Upper lobe of left lung (tissue), 6 donors: ENCODE measurements around the gene ULK1. TPM values are rescaled to one million over a fixed set of nuclear protein-coding genes. Genes with fewer than 3 reads are reported as not detected.

Source experiments
- ATAC-seq, 2 donors: fragments of 200-7000 bp; cut with Tn5 transposase; one replicate each; pipeline ENCODE4 v1.9.1; 2022; ENCODE audit warnings: mild to moderate bottlenecking in 2 of 2, moderate library complexity in 2 of 2; ENCODE audit not compliant: low FRiP score in 2 of 2
- DNase-seq, 2 donors: peaks; one replicate each; pipeline ENCODE4 v3.0.0-alpha.2; 2019 to 2020
- H3K27ac ChIP-seq, 4 donors: fragments of 200-600 bp; sonication (generic); one replicate each; pipeline ENCODE4 v1.5.1; 2016 to 2019
- H3K27me3 ChIP-seq, 4 donors: fragments of 200-600 bp; sonication (generic); one replicate each; pipeline ENCODE4 v1.5.1; 2017 to 2019
- H3K36me3 ChIP-seq, 4 donors: fragments of 200-600 bp; sonication (generic); one replicate each; pipeline ENCODE4 v1.5.1; 2016 to 2019
- H3K4me1 ChIP-seq, 4 donors: fragments of 200-600 bp; sonication (generic); one replicate each; pipeline ENCODE4 v1.5.1; 2018 to 2019
- H3K4me3 ChIP-seq, 4 donors: fragments of 200-600 bp; sonication (generic); one replicate each; pipeline ENCODE4 v1.5.1; 2017 to 2019; ENCODE audit warnings: mild to moderate bottlenecking in 2 of 4, moderate library complexity in 1 of 4
- H3K9me3 ChIP-seq, 4 donors: fragments of 200-600 bp; sonication (generic); one replicate each; pipeline ENCODE4 v1.5.1; 2018 to 2019
- EP300 ChIP-seq, 4 donors: sonication (generic); formaldehyde crosslinking; IDR thresholded peaks; one replicate each; pipeline ENCODE4 v1.5.1; 2017; ENCODE audit warnings: antibody characterized with exemption in 4 of 4, control low read depth in 2 of 4
- POLR2A ChIP-seq, 4 donors: fragments of 450-650 bp; IDR thresholded peaks; one replicate each; pipeline ENCODE4 v1.5.1; 2016 to 2017; ENCODE audit warnings: antibody characterized with exemption in 4 of 4, mild to moderate bottlenecking in 2 of 4
- POLR2AphosphoS5 ChIP-seq, 2 donors: sonication (generic); formaldehyde crosslinking; IDR thresholded peaks; one replicate each; pipeline ENCODE4 v1.5.1; 2017; ENCODE audit warnings: antibody characterized with exemption in 2 of 2
- WGBS, 2 donors: methylation state at CpG; one replicate each; pipeline ENCODE4 v1.1.5; 2017 to 2018; 5-methylcytosine and 5-hydroxymethylcytosine counted together
- total RNA-seq, 6 donors: library from RNA; depleted of rRNA in 4 of 6; stranded (reverse); fragments of >200 nt in 4 of 6; gene quantifications; one replicate each; pipeline versions ENCODE4 v1.1.0 to v1.2.1, GENCODE V29; 2016 to 2021
- TF ChIP-seq, protein P1 (sequence below), 6 experiments: fragments of 450-650 bp in 4 of 6; fragments of 200-600 bp in 2 of 6; sonication (generic) in 2 of 6; IDR thresholded peaks; one replicate each; pipeline ENCODE4 v1.5.1; 2016 to 2019; ENCODE audit warnings: antibody characterized with exemption in 6 of 6
- donor health status: DM: no; HTN: no; CAD: no; lungs with moderate emphysema.
- donor health status: DM: no; HTN: yes; CAD: no; lungs with severe emphysema.

Gene ULK1
- total RNA-seq, 6 donors from 2014 or later: 6.8 to 93.2 (median 40.7) TPM

DNA sequence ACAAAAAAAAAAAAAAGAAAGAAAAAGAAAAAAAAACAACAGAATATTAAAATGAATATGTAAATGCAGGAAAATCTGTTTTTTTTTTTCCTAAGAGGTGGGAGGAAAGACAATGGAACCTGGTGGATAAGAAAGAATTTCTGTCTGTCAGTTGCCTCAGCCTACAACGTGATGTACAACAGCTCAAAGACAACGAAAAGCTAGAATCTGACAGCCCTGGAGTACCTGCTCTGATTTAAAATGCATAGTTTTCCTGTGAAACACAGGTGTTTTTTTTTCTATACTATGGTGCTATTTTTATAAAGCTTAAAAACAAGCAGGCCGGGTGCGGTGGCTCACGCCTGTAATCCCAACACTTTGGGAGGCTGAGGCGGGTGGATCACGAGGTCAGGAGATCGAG lies 30.0 kb upstream of the ULK1 start:
- no peaks in the 10 kb centered on the region for H3K36me3 ChIP-seq
- peaks cover 0 to 16% (median 8%) of the 10 kb centered on the region in 4 donors for H3K4me1 ChIP-seq
- H3K4me3 ChIP-seq: no peak overlapping the region
- no peak for TF ChIP-seq POLR2A (IDR thresholded peaks at IDR 0.05)
- no peak for TF ChIP-seq POLR2AphosphoS5 (IDR thresholded peaks at IDR 0.05)
- TF ChIP-seq, protein P1, sequence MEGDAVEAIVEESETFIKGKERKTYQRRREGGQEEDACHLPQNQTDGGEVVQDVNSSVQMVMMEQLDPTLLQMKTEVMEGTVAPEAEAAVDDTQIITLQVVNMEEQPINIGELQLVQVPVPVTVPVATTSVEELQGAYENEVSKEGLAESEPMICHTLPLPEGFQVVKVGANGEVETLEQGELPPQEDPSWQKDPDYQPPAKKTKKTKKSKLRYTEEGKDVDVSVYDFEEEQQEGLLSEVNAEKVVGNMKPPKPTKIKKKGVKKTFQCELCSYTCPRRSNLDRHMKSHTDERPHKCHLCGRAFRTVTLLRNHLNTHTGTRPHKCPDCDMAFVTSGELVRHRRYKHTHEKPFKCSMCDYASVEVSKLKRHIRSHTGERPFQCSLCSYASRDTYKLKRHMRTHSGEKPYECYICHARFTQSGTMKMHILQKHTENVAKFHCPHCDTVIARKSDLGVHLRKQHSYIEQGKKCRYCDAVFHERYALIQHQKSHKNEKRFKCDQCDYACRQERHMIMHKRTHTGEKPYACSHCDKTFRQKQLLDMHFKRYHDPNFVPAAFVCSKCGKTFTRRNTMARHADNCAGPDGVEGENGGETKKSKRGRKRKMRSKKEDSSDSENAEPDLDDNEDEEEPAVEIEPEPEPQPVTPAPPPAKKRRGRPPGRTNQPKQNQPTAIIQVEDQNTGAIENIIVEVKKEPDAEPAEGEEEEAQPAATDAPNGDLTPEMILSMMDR (IDR thresholded peaks at IDR 0.05): no peak
- no peak for TF ChIP-seq EP300 (IDR thresholded peaks at IDR 0.05)
- H3K9me3 ChIP-seq: no peaks in the 10 kb centered on the region
- DNase-seq (no peak), ATAC-seq (no peak)
- H3K27me3 ChIP-seq: no peaks in the 10 kb centered on the region
- H3K27ac ChIP-seq: no peak overlapping the region
- 85 to 91% methylated on average over 8 of the region's 8 CpGs for WGBS, 2 donors

DNA sequence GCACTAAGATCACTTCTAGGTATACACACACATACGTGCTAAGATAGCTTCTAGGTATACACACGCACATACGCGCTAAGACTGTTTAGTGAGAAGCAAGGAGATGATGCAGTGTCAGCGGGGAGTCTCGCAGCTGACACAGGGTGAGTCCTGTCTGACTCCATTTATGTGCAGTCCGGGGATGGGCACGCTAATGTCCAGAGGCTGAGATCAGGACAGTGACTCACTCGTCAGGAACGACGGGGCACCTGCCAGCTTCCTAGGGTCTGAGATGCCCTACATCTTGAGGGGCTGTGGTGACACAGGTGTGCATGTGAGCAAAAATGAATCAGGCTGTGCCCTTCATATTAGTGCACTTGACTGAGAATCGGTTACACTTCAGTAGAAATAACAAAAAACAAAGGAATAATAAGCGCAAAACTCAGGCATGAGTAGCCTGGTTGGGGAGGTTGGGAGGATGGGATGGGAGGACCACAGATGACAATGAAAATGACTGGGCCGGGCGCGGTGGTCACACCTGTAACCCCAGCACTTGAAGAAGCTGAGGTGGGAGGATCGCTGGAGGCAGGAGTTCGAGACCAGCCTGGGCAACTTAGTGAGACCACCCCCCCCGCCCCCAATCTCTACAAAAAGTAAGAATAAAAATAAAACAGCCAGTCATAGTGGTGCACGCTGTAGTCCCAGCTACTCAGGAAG lies 29.1 kb upstream of the ULK1 start:
- no peak for DNase-seq
- WGBS, 2 donors: 84 to 86% methylated on average over 20 of the region's 20 CpGs
- TF ChIP-seq EP300 (IDR thresholded peaks at IDR 0.05): no peak
- no peak for TF ChIP-seq POLR2A (IDR thresholded peaks at IDR 0.05)
- TF ChIP-seq POLR2AphosphoS5 (IDR thresholded peaks at IDR 0.05): no peak
- TF ChIP-seq, protein P1 (IDR thresholded peaks at IDR 0.05): no peak

DNA sequence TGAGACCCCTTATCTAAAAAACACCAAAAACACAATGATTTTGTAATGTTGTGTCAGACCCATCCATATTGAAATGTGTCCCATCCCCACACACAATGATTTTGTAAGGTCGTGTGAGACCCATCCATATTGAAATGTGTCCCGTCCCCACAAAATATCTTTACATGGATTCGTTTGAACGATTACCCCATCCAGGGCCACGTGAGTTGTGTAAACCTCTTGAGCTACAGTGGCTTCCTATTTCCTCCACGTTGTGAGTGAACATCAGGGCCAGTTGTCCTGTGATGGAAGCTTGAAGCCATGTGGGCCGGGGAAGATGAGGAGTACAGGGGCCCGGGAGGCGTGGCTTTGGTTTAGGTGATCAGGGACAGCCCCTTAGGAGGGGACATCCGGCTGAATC lies 27.0 kb upstream of the ULK1 start:
- TF ChIP-seq POLR2A (IDR thresholded peaks at IDR 0.05): no peak
- Histone ChIP-seq H3K36me3 (no peaks in the 10 kb centered on the region), H3K4me1 (peaks cover 0 to 3% (median 0%) of the 10 kb centered on the region in 4 donors), H3K9me3 (no peaks in the 10 kb centered on the region), H3K27me3 (no peaks in the 10 kb centered on the region), H3K27ac (no peak overlapping the region), H3K4me3 (no peak overlapping the region)
- no peak for DNase-seq
- 57 to 68% methylated on average over 9 to 10 of the region's 10 CpGs for WGBS, 2 donors
- ATAC-seq: no peak

More for the DNA sequence above, 29.1 kb upstream of the ULK1 start:
- Histone ChIP-seq H3K27me3 (no peaks in the 10 kb centered on the region), H3K9me3 (no peaks in the 10 kb centered on the region), H3K36me3 (no peaks in the 10 kb centered on the region), H3K4me3 (no peak overlapping the region), H3K27ac (no peak overlapping the region), H3K4me1 (peaks cover 0 to 11% (median 7%) of the 10 kb centered on the region in 4 donors)
- ATAC-seq: no peak

DNA sequence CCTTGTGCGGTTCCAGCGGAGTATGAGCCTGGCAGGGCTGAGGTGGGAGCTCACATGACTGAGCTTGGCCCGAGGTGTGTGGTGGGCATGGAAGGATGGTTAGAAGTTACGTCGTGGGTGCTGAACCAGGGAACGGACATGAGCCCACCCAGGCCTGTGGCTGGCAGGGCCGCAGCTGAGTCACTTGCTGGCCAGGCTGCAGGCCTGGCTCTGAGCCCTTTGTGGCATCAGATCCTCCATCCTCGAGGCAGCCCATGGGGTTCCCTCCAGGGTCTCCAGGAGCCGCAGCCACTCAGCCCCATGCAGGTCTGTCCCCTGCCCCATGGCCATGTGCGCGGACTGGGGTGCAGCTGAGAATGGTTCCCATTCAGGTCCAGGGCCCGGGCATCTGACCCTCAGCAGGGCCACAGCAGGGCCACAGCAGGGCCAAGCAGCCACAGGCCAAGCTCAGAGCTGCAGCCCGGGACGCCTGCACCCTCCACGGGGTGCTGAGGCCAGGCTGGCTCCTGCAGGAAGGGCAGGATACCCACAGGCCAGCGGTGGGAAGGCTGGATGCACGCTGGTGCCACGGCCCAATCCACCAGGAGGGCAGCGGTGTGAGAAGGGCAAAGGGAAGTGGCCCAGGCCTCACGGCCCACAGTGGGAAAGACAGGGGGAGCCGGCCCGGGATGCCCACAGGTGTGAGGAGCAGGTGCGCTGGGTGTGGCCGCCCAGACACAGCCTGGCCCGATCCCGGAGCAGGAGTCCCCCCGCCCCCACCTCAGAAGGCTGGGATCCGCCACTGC lies 26.3 kb upstream of the ULK1 start:
- H3K36me3 ChIP-seq: no peaks in the 10 kb centered on the region
- H3K27me3 ChIP-seq: no peaks in the 10 kb centered on the region
- 63 to 88% methylated on average over 4 to 27 of the region's 28 CpGs for WGBS, 2 donors
- ATAC-seq (no peak), DNase-seq (no peak)
- H3K4me3 ChIP-seq: no peak overlapping the region
- no peak for TF ChIP-seq POLR2AphosphoS5 (IDR thresholded peaks at IDR 0.05)
- TF ChIP-seq, protein P1 (IDR thresholded peaks at IDR 0.05): no peak
- H3K4me1 ChIP-seq: peaks cover 0 to 3% (median 0%) of the 10 kb centered on the region in 4 donors
- no peaks in the 10 kb centered on the region for H3K9me3 ChIP-seq
- H3K27ac ChIP-seq: no peak overlapping the region

DNA sequence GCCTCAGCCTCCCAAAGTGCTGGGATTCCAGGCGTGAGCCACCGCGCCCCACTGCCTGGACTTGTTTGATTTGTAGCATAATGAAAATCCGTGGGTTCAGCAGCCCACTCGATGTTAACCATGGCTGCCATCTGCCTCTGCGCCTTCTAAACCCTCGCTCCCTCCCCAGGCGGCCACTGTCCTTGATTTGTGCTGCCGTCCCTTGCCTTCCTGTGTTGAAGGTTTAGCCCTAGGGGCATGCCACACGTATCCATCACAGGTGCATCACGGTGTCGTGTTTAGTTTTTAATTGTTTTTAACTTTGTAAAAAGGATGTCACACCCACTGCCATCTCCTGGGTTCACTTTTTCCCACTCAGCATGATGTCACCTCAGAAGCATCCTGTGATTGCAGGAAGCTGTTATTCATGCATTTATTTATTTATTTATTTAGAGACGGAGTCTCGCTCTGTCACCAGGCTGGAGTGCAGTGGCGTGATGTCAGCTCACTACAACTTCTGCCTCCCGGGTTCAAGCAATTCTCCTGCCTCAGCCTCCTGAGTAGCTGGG lies 24.5 kb upstream of the ULK1 start:
- DNase-seq (no peak), ATAC-seq (peak in 1 of 2 donors; percentile 32)
- TF ChIP-seq POLR2AphosphoS5 (IDR thresholded peaks at IDR 0.05) (no peak), EP300 (IDR thresholded peaks at IDR 0.05) (no peak), POLR2A (IDR thresholded peaks at IDR 0.05) (no peak)
- TF ChIP-seq, protein P1 (IDR thresholded peaks at IDR 0.05): no peak
- Histone ChIP-seq H3K4me1 (no peaks in the 10 kb centered on the region), H3K4me3 (no peak overlapping the region), H3K27ac (no peak overlapping the region), H3K27me3 (no peaks in the 10 kb centered on the region), H3K36me3 (no peaks in the 10 kb centered on the region), H3K9me3 (no peaks in the 10 kb centered on the region)
- 60 to 63% methylated on average over 15 to 16 of the region's 16 CpGs for WGBS, 2 donors
